Ecto neural progenitor cell (in vitro differentiated cells): Measurements from ENCODE around the gene DCX.

Experiments used
- DNase-seq: peaks from one replicate; pipeline ENCODE4 v3.0.0-alpha.2; 2018; ENCODE audit warnings: low spot score

DCX gene

DNA sequence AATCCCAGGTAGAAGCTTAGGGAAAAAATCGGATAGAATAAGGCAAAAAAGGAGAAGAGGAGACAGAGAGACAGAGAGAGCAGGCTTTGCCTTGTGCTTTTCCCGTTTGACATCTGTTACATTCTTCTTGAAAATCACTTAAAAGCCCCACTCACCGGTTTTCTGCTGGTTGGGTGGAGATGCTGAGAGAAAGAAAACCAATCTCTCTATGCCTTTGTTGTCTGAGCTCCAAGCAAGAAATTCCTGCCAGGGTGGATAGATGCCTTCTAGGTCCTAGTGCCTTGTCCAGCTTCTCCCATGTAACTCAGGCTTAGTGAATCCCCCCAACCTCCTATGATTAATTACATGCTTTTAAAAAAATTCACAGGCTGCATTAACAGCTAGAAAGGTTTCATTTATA, at the start of gene DCX:
Gene DCX, minus strand, starts transcription at position 210 of the 400 bp plus-strand sequence. CDS start 1,794 bp downstream, outside the sequence.
- no peak for DNase-seq

DNA sequence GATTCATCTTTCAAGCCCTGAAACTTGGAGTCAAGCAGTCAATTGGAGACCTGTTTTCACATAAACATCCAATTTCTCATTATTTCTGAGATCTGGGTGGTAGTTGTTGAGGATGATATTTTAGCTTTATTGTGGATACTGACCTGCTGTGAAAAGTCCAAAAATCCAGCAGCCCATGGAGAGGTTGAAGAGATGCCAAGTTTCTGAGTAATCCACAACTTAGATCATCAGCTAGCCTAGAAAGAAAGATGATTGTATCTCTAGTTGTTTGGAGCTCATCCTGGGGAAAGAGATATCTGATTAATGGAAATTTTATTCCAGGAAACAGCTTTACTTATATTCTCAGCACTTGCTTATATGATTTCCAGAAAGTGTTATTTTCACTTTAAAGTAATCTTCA, 48.6 kb upstream of the DCX start:
- no peak for DNase-seq

DNA sequence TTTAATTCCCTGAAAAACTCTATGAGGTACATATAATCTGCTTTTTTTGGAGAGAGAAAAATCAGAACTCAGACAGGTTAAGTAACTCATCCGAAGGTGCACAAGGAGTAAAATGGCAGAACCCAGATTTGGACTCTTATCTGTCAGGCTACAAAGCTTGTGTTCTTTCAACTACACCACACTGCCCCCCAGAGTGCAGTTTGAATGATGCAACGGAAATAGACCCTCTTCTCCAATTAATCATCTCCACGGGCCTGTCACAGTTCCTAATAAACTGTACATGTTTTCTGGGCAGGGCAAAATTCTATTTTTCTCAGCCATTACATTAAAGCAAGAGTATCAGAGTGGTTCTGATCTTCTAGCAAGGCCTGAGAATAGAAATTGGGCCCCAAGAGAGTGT, 35.3 kb upstream of the DCX start:
- DNase-seq = peak; percentile 60

DNA sequence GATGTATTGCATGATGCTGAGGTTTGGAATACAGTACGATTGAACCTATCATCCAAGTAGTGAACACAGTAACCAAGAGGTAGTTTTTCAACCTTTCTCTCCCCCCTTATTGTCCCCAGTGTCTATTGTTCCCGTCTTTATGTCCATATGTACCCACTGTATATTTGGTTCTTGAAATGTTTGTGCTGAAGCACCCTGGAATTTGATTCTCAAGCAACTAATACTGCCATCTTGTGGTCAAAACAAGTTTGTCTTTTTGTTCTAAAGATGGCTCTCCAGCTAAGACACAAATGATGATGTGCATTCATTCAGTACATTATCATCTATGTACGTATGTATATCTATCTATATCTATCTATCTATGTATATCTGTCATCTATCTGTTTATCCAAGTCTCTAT, 33.5 kb upstream of the DCX start:
- DNase-seq = no peak

DNA sequence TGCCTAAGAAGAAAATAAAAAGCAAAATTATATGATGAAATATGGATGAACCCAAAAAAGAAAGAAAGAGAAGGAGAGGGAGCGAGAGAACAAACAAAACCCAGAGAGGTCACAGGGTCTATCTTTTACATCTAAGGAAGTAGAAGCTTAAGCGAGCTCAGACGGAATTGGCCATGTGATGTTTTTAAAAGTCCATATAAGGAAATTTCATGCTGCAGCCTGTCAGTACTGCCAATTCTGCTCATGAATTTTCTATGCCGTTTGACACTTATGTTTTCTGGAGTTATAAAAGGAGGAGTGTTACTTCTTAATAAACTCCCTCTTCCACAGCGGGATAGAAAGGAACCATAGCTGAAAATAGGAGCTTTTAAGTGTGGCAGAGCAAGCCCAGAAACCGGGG, 32.9 kb upstream of the DCX start:
- no peak for DNase-seq

DNA sequence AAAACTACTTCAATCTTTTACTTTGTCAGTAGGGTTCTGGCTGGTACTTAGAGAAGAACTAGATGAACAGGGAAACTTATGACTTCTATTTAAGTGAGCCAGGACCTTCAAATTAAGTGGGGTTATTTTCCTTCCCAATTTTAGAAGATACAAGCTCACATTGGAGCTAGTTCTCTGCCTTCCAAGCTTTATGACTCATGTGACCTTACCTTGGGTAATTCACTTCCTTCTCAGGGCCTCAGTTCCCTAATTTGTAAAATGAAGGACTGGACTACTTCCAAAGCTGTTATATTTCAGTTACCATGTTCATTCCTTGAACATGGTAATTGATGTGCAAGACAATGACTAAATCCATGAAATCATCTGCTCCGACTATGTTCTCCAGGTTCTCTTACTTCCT, 32.0 kb upstream of the DCX start:
- DNase-seq = no peak

DNA sequence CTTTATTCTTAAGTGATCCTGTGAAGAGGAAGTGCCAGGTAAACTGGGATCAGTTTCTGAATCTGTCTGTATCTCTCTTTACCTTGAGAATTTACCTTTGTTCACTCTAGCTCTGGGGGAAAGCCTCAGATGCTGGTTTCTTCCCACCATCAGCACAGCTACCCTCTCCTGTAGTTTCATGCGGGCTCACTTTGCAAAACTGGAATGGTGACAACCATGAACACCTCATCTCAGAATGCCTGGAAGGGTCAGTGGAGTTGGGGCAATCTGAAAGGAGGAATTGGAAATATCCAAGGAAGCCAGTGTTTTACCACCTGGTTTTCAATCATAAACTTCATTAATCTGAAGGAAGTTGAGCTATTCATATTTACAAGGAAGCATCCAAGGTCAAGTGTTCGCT, 30.8 kb upstream of the DCX start:
- DNase-seq = no peak

DNA sequence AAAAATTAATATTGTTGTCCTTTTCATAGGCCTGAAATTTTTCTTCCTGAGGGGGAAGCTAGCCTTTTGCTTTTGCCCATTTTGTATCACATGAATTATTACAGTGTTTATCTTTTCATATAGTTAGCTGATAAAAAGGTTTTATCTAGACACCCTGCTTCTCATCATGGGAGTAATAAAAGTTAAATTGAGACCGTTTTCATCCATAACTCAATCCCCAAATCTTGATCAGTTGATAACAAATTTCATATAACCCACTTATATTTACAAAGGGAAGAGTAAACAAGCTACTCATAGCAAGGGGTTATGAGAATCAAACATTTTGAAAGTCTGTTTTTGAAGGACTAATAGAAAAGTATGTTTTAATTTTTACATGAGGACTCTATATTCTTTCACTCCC, 23.5 kb upstream of the DCX start:
- no peak for DNase-seq

DNA sequence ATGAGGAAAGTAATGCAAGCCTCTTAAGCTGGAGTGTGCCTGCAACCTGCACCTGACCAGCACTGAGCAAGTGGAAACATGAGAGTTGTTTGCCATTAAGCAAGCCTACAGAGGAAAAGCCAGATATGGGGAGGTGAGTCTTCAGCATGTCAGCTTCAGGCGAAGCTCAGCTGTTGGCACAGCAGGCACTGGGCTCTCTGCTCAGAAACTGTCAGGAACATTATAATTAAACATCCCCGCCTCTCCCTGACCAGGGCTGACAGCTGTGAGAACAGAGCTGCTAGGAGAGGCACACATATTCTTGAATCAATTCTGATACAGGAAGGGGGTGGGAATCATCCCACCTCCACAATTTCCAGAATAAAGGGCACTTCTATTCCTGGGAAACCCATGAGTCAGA, 19.0 kb upstream of the DCX start:
- no peak for DNase-seq

DNA sequence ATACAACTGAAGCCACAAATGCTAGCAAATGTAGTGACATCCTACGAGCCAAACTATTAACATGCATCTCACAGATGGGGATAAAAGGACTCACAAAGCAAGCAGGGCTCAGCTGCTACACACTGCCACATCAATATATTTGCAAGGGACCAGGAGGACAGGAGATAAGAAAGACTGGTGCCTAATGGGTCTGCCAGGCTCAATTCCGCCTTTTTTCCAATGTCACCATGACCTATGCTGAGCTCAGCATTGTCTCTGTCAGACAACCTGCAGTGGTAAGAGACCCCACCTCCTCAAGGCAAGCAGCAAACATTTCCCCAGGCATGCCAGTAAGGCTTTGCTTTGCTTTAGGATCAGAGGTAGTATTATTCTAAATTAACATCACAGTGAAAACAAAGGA, 435 bp downstream of the DCX start:
- no peak for DNase-seq

DNA sequence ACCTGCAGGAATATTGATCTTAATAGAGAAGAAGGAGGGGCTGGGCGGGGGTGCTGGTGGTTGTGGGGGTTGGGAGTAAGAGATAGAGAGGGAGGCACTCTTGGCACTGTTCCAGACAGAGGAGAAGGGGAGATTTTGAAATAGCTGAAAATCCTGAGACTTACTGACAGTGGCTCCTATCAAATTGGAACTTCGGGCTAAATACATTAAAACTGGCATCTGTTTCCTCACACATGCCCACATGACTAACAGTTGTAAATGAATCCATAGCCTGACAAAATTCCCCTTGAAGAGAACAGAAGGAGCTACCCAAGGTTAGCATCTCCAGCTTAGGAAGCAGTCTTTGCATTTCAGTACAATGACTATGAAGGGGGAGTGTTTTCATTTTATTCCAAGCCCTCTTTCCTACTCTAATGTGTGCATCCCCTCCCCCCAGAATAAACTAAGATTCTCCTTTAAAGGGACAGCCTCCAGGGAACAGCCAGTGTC, 1.4 kb downstream of the DCX start:
- no peak for DNase-seq

DNA sequence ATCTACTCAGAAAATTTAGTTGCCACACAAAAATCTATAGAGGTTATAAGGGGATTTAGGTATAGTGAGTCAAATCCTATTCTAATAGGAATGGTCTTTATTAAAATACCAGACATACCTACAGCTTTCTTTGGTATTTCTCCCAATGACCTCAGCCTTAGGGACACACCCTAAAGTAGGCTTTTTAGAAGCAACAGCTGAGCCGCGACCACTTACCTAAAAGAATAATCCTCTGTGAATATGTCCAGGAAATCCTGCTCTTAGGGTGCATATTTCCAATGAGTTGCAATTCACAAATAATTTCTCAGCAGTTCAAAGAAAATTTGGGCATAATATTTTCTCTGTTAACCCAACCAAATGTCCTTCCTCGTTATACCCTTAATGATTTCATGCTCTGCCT, 2.7 kb downstream of the DCX start:
- no peak for DNase-seq

DNA sequence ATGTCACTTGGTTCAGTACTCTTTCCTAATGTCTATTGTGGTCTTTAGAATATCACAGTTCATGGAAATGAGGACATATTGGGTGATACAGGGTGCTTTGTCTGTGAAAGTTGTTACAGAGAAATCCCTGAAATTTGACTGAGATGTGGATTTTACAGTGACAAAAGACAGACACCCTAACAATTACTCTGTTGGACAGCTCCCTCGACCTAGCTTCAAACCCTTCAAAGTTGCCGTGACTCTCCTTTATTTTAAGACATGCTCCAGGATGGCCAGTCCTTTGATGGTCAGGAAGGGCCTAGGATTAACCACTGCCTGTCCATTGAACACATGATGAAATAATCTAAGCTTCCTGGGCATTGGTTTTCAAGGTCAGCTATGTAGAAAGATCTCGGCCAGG, 4.0 kb downstream of the DCX start:
- DNase-seq = no peak

DNA sequence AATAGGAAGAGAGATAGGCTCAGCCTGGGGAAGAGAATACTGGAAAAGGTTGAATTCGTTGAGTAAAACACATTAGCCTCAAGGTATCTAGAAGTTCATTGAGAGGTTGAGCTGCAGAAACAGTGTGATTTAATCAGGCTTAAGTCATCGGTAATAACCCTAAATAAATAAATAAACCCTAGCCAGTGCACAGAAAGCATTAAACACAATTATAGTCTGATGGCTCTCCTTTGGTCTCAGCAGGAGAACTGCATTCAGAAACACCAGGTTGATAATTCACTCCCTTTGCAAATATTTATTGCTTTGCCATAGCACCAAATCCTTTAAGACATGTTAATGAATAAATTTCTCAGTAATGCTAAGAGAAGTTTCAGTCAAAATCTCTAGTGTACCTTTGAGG, 9.6 kb downstream of the DCX start:
- no peak for DNase-seq

DNA sequence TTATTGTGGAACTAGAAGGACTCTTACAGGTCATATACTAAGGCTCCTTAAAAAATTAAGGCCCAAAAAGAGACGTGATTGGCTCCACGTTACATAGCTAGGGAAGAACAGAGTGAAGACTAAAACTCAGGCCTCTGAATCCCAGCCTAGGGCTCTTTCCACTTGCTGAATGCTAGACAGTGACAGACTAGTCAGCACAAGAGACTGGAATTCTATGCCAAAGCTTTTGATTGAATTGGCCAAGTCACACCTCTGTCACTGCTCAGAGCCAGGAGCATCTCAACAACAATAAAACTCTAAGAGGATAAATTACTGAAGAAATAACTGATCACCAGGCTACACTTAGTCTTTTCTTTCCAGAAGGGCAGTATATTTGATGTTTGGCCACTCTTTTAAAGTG, 16.8 kb downstream of the DCX start:
- no peak for DNase-seq

DNA sequence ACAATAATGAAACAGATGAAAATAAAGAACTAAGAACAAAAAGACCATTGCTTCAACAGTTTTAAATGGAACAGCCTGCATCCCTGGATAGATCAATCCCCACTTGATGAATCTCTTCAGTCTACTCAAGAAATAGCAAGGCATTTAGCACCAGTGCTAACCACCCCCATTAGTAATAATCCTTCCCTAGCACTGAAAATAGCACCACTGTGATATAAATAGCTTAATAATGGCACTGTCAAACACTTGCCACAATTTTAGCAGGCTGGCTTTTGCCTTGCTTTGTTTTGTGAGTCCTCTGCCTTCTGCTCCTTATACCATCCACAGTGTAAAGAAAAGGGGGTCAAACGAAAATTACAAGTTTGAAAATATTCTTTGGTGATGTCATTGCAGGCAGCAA, 17.4 kb downstream of the DCX start:
- no peak for DNase-seq

DNA sequence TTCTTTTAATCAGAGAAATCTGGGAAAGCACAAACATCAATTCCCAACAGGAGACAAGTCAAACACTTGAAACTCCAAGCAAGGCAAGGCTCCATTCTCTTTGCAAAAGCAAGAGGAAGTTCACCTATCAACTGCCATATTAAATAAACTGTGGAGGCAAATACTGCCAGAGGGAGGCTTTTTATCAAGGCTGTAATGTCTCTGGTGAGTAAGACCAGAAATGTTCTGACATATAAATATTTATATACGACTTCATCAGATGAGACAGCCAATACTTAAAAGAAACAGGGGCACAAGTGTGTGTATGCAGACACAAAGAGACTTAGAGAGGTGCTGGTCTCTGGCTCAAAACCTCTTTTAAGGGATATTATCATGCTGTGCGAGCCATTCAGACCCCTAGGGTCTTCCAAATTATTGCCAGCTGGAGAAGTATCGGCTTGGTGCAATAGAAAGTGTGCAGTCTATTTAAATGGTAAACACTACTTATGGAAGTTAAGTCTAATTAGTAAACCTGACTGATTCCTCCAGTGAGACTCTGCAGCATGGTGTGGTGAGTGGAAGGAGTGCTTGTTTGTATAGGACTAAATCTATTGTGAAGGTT, 24.4 kb downstream of the DCX start:
- no peak for DNase-seq

DNA sequence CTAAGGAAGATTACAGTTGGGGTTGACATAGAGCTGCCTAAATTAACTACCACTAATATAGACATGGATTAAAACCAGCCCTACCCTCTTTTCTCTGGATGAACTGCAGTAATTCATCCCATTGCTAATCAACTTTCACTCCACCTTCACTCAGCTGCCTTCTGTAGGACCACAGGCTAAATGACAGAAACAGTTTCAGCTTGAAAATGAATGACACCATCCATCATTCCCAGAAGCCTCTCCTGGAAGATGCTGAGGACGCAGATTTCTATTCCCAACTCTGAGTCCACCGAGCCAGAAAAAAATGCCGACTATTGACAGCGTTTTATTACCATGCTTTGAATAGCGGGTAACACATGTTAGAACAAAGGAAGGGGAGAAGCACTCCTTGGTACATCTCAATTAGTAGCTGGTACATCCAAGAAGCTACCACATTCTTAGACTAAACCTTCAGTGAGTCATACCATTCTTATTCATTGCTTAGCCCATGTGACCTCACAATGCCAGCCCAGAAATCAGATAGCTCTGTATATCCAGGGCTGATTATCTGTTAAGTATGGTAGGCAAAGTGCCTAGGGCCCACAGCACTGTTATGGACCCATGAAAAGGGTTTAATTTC, 25.3 kb downstream of the DCX start:
- DNase-seq = no peak

DNA sequence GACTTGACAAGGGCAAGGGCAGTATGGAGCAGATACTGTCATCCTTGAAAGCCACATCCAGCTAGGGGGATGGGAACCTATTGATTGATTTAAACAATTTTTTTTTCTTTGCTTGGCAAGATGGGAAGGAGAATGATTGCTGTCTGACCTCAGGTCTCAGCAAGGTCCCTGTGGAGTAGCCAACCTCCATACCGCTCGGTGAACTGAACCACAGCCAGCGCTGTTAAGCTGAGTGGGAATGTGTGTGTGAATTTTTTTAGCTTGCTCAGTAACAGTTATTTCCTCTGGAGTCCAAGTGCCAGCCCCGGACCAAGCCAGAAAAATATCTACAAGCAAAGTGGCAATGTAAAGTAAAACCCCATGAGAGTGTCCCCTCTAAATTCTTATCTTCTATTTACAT, 25.9 kb downstream of the DCX start:
- no peak for DNase-seq

DNA sequence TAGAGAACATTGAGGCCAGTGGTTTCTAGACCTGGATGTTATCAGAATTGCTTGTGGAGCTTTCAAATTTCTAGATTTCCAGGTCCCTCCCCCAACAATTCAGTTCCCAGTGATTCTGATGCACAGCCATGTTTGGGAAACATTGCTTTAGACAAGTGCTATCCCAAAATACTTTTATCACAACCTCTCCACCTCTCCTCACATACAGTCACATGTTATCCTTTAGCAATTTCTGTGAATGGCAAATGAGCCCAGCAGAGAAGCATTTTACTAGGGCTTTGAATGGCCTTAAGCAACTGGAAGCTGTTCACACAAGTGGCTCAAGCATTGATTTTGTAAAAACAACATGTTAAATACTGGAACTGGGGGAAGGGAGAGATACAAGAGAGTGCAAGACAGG, 29.7 kb downstream of the DCX start:
- DNase-seq = no peak

DNA sequence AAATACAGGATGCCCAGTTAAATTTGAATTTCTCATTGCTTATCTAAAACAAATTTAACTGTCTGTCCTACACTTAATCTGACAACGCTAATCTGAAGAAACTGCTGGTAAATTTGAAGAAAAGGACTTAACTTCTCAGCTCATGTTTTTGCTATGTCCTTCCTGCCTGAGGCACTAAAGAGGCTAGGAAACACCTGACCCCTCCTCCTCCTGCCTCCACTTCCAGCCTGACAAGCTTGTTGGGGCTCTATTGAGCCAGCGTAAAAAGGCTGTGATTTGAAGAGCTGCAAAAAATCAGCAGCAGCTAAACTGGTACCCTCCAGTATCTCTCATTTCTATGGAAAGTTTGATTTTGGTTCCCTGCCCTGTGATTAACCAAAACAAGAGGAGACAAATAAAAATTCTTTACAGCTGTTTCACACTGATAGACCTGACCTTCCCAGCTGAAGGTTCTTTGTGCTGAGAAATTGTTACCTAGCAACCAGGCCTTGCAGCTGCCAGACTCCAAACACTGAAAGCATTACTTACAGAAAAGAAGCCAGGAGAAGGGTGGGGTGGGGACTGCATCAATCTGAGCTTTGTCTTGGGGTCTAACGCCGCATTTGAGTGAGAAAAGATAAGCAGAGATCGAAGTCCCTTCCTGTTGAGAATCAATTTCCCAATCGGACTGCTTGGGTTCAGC, 35.0 kb downstream of the DCX start:
- DNase-seq = peak; percentile 51

DNA sequence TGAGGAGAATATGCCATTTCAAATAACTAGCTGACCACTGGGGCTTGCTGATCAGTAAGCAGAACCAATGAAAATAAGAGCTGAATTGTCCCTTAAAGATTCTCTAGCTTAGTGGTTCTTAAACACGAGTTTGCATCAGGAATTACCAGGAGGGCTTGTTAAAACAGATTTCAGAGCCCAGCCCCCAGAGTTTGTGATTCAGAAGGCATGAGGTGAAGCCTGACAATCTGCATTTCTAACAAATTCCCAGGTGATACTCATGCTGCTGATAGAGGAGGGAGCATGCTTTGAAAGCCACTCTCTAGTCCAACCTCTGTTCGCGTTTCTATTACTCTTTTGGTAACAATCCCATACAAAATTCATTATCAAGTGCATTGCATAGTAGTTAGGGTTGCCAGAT, 35.5 kb downstream of the DCX start:
- DNase-seq = no peak

DNA sequence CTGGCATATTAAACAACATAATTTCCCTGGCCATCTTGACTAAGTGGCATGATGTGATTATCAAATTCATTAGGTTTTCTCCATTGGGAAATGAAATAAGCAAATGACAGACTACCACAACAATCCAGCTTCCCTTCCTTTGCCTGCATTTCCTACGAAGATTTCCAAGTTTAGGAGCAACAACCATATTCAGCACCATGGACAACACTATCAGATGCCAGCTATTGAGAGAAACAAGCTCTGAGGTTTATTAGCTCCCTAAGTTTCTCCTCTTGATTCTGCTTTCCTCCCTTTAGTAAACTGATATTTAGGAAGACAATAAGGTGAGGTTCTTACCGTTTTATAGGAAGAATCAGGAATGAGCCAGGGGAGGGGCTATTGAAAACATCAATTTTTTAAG, 36.2 kb downstream of the DCX start:
- DNase-seq = no peak

DNA sequence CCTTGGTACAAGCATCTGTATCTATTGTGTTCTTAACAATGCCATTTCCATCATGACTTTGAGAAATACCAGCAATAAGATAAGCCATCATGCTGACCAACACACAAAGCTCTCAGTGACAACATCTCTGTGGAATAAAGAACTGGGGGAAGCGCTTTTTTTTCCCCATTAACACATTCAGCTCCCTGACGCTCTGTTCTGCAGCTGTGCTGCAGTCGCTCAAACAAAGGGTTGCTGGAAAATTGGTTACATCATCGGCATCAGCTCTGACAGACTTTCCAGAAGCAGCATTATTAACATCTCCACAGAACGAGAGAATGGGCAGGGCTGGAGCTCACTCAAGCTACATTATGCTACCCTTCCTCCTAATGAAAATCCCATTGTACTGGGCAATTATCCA, 39.9 kb downstream of the DCX start:
- no peak for DNase-seq
